Thyroid gland (tissue), 4 donors: ENCODE data around the gene HIRIP3. TPM values are rescaled to one million over a fixed set of nuclear protein-coding genes. Genes with fewer than 3 reads are reported as not detected.
A peak's percentile ranks its signal among the peaks of the same experiment; 100 is the strongest.

Source experiments
- DNase-seq, 2 donors: peaks; one replicate each; pipeline ENCODE4 v3.0.0-alpha.2; 2019
- H3K27ac ChIP-seq, 3 donors: fragments of 200-600 bp; sonication (generic); 1 replicate in 2 of 3; 2 replicates in 1 of 3; pipeline ENCODE4 v1.5.1; 2016 to 2019; ENCODE audit warnings: mild to moderate bottlenecking in 1 of 3, moderate library complexity in 1 of 3
- H3K27me3 ChIP-seq: fragments of 200-600 bp; sonication (generic); one replicate; pipeline ENCODE4 v1.5.1; 2019
- H3K36me3 ChIP-seq, 2 donors: fragments of 200-600 bp; sonication (generic); one replicate each; pipeline ENCODE4 v1.5.1; 2016 to 2019
- H3K4me1 ChIP-seq, 2 donors: fragments of 200-600 bp; sonication (generic); one replicate each; pipeline ENCODE4 v1.5.1; 2017 to 2019
- H3K4me3 ChIP-seq, 3 donors: fragments of 200-600 bp; sonication (generic); replicated peaks in 1 of 3; 1 replicate in 2 of 3; 2 replicates in 1 of 3; pipeline ENCODE4 v1.5.1; 2016; ENCODE audit warnings: mild to moderate bottlenecking in 1 of 3
- H3K9me3 ChIP-seq: fragments of 200-600 bp; sonication (generic); one replicate; pipeline ENCODE4 v1.5.1; 2017
- CTCF ChIP-seq, 6 experiments: fragments of 200-600 bp in 3 of 6; fragments of 450-650 bp in 3 of 6; sonication (generic) in 3 of 6; IDR thresholded peaks; one replicate each; pipeline ENCODE4 v1.5.1; 2016 to 2019; ENCODE audit warnings: antibody characterized with exemption in 6 of 6, mild to moderate bottlenecking in 2 of 6, inconsistent platforms in 1 of 6, moderate library complexity in 1 of 6
- POLR2A ChIP-seq, 2 donors: fragments of 450-650 bp; IDR thresholded peaks; one replicate each; pipeline ENCODE4 v1.6.1; 2017; ENCODE audit warnings: antibody characterized with exemption in 2 of 2, mild to moderate bottlenecking in 2 of 2, moderate library complexity in 1 of 2
- WGBS, 2 donors: methylation state at CpG; one replicate each; pipeline ENCODE4 v1.1.5; 2017; 5-methylcytosine and 5-hydroxymethylcytosine counted together
- intact Hi-C: fragments of 100-400 bp; cut with DNase I; formaldehyde crosslinking; loops from one replicate; pipeline ENCODE4 v1.15.1; 2023
- total RNA-seq, 4 donors: library from RNA; depleted of rRNA; stranded (reverse); fragments of >200 nt; gene quantifications; one replicate each; pipeline ENCODE4 v1.2.3, GENCODE V29; 2016

Gene HIRIP3
- total RNA-seq, 4 donors from 2014 or later = 10.7 to 23.1 (median 18.4) TPM

DNA sequence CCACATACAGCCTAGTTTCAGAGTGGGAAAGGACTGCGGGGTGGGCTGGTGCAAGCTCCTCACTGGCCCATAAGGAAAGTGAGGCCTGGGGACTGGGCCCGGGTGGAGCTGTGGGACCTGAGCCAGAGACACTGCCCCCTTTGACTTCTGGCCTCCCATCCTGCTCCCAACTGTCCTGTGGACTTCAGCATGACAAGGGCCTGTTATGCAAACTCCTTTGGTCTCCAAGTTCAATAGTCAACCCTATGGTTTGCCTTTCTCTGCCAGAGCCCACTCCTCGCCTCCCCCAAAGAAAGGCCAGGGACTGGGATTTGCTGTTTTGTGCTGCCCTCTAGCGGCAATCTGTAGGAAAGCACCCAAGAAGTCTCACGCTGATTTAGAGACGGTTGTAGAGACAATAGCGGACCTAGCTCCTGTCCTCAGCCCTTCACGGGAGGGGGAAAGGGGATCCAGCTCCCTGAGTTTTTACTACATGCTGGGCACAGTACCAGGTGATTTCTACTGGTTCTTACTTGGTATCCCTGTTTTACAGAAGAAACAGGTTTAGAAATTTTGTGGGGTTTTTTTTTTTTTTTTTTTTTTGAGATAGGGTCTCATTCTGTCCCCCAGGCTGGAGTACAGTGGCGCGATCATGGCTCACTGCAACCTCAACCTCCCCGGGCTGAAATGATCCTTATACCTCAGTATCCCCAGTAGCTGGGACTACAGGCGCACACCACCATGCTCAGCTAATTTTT, 36.8 kb upstream of the HIRIP3 start:
- peaks cover 15% of the 10 kb centered on the region for H3K27me3 ChIP-seq
- intact Hi-C loops = no loop called here
- peak; percentile 56 to 57 for DNase-seq

DNA sequence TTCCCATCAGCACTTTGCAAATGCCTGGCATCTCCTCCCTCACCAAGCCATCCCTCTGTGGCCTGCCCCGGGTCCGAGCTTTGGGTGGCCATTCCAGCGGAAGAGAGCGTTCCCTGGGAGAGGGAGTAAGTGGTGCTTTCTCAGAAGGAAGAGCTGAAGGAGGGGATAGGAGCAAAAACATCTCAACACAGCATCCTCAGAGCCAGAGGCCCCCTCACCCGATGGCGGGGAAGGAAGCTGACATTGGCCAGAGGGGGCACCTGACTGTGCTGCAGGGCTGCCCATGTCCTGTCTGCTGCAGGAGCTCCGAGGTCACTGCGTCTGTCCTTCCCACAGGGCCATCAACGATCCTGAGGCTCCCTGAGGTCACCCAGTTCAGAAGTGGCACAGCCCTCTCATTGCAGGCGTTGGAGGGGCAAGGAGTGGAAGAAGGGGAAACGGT, 36.1 kb upstream of the HIRIP3 start:
- intact Hi-C loops = no loop called here
- no peak for DNase-seq
- WGBS, 2 donors = 14 to 24% methylated on average over 7 of the region's 11 CpGs
- Histone ChIP-seq H3K9me3 (no peaks in the 10 kb centered on the region), H3K4me1 (peaks cover 0 to 5% of the 10 kb centered on the region in 2 donors), H3K36me3 (no peaks in the 10 kb centered on the region), H3K27me3 (peaks cover 15% of the 10 kb centered on the region), H3K27ac (no peak overlapping the region), H3K4me3 (no peak overlapping the region)
- TF ChIP-seq CTCF (IDR thresholded peaks at IDR 0.05) (no peak), POLR2A (IDR thresholded peaks at IDR 0.05) (no peak)

More for the DNA sequence above, 36.8 kb upstream of the HIRIP3 start:
- 22% methylated on average over 12 of the region's 12 CpGs for WGBS, 2 donors
- Histone ChIP-seq H3K27ac (no peak overlapping the region), H3K4me3 (no peak overlapping the region), H3K9me3 (no peaks in the 10 kb centered on the region), H3K36me3 (no peaks in the 10 kb centered on the region), H3K4me1 (peaks cover 0 to 5% of the 10 kb centered on the region in 2 donors)
- TF ChIP-seq CTCF (IDR thresholded peaks at IDR 0.05) (peak; percentile 29 to 79 (median 62)), POLR2A (IDR thresholded peaks at IDR 0.05) (no peak)

DNA sequence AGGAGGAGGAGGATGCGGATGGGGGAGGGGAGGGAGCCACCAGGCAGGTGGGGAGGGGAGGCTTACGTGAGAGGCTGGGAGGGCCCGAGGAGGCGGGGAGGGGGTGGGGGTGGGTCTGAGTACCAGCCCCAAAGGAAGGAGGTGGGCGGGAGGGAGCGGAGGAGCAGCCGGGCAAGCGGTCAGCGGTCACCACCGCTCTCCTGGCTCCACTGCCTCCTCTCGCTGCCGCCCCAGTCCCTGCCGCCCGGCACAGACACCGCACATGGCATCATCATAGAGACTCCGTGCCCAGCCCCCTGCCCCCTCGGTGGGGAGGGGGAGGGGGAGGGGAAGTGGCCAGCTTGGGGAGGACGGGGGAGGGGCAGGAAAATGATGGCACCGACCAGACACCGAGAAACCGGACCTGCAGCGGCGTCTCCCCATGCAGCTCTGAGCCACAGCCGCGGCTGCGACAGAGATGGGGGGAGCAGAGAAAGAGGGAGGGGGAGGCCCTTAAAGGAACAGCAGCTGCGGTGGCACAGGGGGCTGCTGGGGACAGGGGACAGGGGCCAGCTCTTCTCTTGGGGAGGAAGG, 35.5 kb upstream of the HIRIP3 start, which contains the start of gene TLCD3B:
Gene TLCD3B (minus strand): TSS at position 431 of the 573 bp plus-strand sequence. CDS start 744 bp downstream, outside the sequence.
- no peak within 1 kb of the TSS for H3K27ac ChIP-seq
- H3K36me3 ChIP-seq = no peaks in the 10 kb centered on the region
- no peak for TF ChIP-seq POLR2A (IDR thresholded peaks at IDR 0.05)
- TF ChIP-seq CTCF (IDR thresholded peaks at IDR 0.05) = no peak
- H3K4me3 ChIP-seq = no peak within 1 kb of the TSS
- intact Hi-C loops = no loop called here
- DNase-seq = no peak
- peaks cover 15% of the 10 kb centered on the region for H3K27me3 ChIP-seq
- H3K9me3 ChIP-seq = no peaks in the 10 kb centered on the region
- WGBS, 2 donors = 2% methylated on average over 21 to 27 of the region's 27 CpGs
- peaks cover 0 to 5% of the 10 kb centered on the region in 2 donors for H3K4me1 ChIP-seq

- Histone ChIP-seq H3K4me3 (no peak overlapping the region), H3K9me3 (no peaks in the 10 kb centered on the region), H3K27me3 (peaks cover 15% of the 10 kb centered on the region), H3K4me1 (peaks cover 0 to 5% of the 10 kb centered on the region in 2 donors), H3K27ac (no peak overlapping the region), H3K36me3 (no peaks in the 10 kb centered on the region)
- 20 to 21% methylated on average over 23 of the region's 23 CpGs for WGBS, 2 donors
- TF ChIP-seq POLR2A (IDR thresholded peaks at IDR 0.05) (no peak), CTCF (IDR thresholded peaks at IDR 0.05) (no peak)
- DNase-seq = no peak
- intact Hi-C loops = no loop called here
Measured at GRCh38 chr16:30030011-30030685, 34.7 kb upstream of the HIRIP3 start.
